Central memory CD4-positive, alpha-beta T cell (primary cell): ENCODE data around the gene PPFIBP1.

Experiments
- DNase-seq: peaks from one replicate; pipeline ENCODE4 v3.0.0; 2022

The PPFIBP1 gene

DNA sequence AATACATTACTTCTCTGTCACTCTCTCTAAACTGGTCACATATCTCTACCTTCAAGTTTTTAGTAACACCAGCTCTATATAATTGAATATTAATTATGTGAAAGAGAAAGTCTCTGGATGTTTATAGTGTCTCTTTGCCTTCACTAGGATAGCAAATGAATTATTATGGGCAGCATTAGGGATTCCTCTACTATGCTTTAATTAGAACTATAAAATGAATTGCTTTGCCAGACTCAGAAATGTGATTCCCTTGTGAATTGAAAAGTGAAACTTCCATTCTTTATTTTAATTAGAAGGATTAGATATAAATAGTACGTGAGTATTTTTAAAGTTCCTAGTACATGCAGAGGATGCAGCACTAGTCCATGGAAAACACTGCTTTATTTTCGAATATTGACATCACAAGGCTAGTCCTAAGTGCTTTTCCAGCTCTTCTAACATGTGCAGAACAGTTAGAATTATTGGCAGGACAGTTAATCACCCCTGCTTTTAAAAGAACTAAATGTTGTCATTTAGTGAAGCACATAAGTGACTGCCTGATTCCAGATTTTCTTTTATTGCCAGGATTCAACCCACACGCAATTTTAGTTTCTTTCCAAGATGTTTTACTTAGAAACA is 149.2 kb downstream of the PPFIBP1 start:
- no peak for DNase-seq

DNA sequence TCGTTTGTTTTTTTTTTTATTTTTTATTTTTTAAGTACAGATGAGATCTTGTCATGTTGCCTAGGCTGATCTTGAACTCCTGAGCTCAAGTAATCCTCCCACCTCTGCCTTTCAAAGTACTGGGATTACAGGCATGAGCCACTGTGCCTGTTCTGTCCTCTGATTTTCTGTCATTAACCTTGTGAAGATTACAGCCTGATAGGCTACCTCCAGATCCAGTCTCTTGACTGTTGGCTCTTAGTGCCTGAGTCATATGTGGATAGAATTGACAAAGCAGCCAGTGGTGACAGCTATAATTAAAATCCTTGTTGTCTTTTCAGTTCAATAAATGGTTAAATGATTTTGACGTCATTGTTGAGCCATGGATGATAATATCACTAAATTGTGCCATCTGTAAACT is 151.0 kb downstream of the PPFIBP1 start:
- no peak for DNase-seq

DNA sequence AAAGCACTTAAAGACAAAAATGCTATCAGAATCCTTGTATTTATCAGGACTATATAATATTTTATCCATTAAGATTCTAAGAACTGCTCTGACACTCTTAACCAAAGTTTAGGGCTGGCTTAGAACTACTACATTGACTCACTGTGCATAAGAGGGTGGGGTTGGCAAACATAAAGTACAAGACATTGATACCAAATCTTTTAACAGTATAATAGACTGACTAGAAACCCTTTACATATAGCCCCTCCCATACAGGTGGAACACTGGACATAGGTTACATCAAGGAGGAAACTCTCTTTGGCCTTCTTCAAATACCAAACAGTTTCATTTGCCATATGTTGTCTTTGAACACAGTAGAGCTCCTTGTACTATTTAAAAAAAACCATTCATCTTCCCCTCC is 156.6 kb downstream of the PPFIBP1 start:
- DNase-seq: no peak

DNA sequence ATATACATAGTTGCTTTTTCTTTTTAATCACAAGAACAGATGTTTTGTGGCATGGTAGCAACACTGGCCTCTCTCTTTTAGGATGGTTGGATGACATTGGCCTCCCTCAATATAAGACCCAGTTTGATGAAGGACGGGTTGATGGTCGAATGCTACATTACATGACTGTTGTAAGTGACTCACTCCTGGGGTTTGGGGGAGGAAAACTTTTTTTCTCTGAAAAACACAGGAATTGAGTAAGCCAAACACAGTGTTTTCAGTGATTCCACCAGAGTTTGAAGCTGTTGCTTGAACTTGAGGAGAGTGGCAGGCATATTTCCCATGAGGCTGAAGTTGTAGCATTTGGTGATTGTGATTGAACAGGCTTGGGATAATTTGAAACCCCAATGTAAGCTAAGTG is 158.5 kb downstream of the PPFIBP1 start:
- no peak for DNase-seq

DNA sequence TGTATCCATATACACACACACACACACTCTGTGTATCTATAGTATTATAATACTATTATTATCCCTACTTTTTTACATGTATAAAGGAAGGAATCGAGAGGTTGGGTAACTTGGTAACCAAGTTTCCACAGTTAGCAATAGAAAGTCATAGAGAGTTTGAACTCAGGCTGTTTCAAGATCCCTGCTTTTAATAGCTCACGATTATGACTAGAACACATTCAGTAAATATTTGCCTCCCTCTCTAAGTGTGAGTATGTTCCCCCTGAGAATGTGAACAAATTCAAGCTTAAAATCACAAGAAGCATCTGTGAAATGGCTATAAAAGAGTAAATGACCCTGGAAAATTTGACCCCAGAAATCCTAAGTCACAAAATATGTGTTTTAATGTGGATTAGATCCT is 161.3 kb downstream of the PPFIBP1 start:
- no peak for DNase-seq

DNA sequence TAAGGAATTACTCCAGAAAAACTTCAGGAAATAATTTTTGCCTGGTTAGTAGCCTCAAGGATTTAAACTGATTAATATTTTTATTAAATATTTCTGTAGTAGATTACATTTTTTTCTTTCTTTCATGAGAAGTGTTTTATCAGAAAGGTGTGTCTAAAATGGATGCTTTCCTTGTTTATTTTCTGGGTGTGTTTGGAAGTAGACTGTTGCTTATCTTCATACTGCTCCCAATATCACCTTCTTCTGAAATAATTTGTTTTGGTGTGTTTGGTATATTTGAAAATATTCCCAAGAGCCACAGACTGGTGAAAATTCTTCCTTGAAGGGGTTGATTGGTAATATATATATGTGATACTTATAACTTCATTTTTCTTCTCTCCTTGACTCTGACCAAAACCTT is 162.1 kb downstream of the PPFIBP1 start:
- DNase-seq: no peak

DNA sequence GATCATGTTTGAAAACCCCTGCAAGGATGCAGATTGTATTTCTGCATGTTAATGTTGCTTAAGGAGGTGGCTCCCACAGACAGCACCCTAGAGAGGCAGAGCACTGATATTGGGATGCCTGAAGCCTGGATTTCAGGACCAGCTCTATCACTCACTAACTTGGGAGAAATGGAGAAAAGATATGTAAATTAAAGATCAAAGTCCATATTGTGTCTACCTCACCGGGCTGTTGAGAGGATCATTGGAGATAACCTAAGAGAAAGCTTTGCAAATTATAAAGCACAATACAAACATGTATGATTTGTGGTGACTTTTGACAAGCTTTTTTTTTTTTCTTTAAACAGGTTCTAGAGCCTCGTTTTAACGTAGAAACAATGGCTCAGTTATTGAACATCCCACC is 164.7 kb downstream of the PPFIBP1 start:
- DNase-seq: no peak

DNA sequence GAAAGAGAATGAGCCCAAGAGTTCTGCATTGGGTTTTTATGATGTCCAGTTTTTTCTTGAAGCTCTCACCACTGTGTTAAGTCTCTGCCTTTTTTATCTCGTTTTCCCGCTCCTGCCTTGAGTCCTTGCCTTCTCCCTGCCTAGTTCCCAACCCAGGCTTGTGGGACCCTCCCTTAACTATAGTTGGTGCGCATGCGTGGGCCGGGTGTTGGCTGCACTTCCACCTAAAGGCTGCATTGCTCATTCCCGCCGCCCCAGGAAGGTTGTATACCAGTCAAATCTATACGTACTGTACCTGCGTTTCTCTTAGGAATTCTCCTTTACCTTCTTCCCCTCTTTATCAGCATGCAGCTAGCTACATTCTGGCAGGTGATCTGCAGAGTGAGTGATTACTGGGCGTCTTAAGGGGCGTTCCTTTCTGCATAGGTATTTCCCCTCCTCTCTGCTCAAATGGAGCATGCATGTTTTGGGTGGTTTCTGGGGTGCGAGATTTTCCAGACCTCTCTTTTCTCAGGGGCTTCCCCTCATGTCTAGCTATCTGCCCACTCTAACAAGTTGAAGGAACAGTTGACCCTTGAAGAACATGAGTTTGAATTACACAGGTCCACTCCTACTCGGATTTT is 165.7 kb downstream of the PPFIBP1 start:
- no peak for DNase-seq

DNA sequence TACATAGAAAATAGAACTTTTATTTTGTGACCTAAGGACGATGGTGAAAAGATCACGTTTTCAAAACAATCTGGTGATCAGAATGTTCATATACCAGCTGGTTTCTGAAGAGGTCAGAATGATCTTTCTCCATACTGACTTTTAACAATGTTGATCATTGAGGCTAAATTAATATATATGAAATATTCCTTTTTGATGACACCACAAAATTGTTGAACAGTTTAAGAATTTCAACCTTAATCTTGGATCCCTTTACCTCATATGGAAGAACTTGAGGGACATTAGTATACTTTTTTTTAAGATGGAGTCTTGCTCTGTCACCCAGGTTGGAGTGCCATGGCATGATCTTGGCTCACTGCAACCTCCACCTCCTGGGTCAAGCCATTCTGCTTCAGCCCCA is 169.4 kb downstream of the PPFIBP1 start:
- no peak for DNase-seq

DNA sequence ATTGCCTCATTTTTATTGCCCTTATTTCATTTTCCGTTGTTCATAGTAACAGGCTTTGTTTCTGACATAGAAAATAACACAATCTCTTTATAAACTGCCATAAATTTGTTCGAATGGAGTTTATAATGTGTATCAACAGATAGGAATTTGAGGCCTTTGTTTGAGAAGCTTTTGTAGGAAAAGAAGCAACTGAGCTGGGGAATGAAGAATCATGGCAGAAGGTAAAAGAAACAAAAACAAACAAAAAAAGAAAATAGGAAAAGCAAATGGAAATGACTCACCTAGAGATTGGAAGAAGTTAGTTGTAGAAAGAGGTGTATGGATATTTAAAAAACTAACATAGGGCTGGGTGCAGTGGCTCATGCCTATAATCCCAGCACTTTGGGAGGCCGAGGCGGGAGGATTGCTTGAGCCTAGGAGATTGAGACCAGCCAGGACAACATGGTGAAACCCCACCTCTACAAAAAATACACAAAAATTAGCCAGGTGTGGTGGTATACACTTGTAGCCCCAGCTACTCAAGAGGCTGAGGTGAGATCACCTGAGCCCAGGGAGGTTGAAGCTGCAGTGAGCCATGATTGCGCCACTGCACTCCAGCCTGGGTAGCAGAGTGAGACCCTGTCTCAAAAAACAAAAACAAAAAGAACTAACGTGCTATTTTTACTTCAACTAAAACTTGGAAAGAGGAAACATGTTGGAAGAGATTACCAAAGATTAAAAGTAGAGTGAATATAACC is 171.7 kb downstream of the PPFIBP1 start:
- DNase-seq: no peak

DNA sequence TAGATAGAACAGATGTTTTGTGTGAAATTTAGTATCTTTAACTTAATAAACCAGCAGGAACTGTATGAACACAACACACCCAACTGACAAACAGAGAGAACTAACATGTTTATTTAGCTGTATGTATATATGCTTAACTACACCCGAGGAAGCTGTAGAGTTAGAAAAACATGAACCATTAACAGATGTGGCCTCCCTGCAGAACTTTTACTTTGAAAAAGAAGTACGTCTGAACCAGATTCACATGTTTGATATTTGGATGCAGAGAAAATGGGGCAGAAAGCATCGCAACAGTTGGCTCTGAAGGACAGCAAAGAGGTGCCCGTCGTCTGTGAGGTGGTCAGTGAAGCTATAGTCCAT is 172.3 kb downstream of the PPFIBP1 start, which contains the start of gene REP15:
Gene REP15 (plus strand): TSS at position 155 of the 360 bp plus-strand sequence. CDS start 116 bp downstream, at position 271.
- no peak for DNase-seq

DNA sequence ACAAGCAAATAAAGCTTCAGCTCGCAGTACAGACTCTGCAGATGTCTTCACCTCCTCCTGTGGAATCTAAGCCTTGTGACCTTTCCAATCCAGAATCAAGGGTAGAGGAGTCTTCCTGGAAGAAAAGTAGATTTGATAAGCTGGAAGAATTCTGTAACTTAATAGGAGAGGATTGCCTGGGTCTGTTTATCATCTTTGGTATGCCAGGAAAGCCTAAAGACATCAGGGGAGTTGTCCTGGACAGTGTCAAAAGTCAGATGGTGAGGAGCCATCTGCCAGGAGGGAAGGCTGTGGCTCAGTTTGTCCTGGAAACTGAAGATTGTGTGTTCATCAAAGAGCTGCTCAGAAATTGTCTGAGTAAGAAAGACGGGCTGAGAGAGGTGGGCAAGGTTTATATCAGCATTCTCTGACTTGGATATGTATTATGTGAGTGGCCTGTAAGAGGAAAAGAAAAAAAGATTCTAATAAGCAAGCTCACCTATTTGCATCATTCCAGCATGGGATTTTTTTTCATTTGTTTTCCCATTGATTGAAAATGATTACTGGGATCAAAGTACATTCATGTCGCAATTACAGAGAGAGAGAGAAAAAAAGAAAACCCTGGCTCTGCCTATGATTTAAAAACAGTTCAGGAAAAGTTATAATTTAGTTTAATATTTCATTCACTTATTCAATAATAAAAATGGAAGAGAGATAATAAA is 173.0 kb downstream of the PPFIBP1 start:
- no peak for DNase-seq

DNA sequence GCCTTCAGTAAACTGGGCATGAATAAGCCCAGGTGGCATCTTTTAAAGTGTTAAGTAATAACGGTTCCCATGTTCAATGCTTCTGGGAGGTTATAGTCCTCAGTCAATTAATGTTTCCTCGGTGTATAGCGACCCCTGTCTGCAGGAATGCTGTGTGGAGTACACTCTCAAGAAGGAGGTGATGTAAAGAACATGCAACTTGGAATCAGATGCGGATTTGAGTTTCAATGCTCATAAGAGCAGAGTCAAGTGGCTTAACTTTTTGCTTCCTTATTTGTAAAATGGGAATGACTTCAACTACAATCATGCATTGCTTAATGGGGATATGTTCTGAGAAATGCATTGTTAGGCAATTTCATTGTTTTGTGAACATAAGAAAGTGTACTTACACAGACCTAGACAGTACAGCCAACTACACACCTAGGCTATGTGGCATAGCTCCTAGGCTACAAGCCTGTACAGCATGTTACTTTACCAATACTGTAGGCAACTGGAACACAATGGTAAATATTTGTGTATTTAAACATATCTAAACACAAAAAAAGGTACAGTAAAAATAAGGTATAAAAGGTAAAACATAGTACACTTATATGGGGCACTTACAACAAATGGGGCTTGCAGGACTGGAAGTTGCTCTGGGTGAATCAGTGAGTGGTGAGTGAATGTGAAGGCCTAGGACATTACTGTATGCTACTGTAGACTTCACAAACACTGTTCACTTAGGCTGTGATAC is 179.9 kb downstream of the PPFIBP1 start:
- DNase-seq: peak; percentile 46

DNA sequence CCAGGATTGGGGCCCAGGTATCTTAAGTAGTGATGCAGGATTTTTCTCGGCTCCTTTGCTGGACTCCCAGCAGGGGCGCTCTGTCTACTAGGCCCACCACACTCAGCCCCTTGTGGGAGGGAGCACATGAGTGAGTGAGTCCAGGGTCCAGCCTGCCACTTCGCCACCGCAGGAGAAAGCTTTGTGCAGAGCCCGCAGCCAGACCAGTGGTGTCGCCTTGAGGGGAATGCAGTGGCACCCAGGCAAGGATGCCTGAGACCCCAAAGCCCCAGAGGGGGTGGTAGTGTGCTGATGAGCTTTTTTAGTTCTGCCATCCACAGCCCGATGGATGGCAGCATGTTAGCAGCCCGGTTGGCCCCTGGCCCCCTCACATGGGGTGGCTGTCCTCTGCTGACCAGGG is 181.3 kb downstream of the PPFIBP1 start:
- no peak for DNase-seq

DNA sequence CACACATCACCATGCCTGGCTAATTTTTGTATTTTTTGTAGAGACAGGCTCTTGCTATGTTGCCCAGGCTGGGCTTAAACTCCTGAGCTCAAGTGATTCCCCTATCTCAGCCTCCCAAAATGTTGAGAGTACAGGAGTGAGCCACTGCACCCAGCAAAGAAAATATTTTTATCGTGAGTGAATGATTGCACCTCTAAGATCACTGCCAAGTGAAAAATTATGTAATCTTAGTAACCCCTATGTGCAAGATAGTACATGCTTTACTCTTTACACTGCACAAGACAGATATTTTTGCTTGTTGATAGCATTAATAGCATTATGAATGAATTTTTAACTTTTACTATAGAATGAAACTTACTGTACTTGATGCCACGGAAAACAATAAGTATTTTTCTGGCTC is 183.2 kb downstream of the PPFIBP1 start:
- DNase-seq: no peak

DNA sequence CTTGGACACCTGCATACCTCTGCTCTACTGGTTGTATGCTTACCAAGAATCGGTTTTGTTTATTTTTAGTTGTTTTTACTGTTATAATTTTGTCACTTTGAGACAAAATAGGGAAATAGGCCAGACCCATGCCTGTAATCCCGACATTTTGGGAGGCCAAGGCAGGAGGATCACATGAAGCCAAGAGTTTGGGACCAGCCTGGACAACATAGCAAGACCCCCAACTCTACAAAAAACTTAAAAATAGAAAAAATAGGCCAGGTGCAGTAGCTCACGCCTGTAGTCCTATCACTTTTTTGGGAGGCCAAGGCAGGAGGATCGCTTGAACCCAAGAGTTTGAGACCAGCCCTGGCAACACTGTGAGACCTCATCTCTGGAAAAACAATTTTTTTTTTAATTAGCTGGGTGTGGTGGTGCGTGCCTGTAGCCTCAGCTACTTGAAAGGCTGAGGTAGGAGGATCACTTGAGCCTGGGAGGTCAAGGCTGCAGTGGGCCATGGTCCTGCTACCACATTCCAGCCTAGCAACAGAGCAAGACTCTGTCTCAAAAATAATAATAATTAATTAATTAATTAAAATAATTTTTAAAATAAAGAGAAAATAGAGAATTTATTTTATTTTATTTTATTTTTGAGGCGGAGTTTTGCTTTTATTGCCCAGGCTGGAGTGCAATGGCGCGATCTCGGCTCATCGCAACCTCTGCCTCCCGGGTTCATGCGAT is 185.4 kb downstream of the PPFIBP1 start:
- DNase-seq: no peak

DNA sequence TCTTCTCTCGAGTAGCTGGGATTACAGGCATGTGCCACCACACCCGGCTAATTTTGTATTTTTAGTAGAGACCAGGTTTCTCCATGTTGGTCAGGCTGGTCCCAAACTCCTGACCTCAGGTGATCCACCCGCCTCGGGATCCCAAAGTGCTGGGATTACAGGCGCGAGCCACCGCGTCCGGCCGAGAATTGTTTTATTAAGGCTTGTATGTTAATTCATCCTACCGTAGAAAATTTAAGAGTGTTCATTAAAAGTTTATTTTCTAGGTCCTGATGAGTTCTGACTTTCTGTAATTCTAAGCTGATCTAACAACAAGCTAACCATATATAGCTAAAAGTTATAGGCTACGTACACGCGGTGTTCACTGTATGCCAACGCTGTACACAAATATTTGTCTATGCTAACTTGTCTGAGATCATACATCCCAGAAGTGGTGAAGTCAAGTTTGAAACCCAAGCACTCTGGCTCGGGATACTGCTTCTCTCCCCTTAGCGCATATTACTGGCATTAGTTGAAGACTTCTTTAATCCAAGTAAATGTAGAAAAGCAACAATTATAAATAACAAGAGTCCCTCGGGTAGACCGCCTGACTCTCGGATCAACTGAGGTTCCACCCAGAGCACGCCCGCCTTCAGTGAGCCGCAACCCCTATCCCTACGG is 186.1 kb downstream of the PPFIBP1 start:
- DNase-seq: no peak

DNA sequence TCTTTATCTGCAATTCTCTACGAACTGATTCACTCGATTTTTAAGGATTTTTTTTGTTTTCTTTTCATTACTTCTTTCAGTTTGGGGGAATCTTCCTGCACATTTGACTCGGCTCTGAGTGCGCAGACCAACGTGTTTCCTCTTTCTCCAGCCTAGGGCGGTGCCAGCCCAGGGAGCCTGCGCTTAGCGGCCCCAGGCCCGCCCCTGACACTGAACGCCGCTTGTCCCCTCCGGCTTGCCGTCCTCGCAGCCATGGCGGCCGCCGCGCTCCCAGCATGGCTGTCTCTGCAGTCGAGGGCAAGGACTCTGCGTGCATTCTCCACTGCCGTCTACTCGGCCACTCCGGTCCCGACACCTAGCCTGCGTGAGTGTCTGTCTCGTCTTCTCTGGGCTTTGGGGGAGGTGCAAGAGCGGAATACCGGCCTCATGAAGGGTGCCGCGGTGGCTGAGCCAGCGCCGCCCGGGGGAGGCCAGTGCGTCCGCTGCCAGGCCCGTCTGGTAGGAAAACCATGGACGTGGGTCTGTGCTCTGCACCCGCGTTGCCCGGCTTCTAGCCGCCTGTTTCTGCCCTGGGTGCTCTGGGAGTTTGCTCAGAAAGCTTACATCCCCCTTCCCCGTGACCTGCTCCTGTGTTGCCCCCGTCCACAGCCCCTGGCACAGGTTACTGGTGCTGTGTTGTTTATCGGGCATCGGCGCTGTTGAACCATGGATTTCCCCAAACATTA is 186.7 kb downstream of the PPFIBP1 start, which contains the start of gene MRPS35:
Gene MRPS35 (plus strand): TSS at position 241 of the 725 bp plus-strand sequence. CDS start 12 bp downstream, at position 253.
- DNase-seq: peak; percentile 91

DNA sequence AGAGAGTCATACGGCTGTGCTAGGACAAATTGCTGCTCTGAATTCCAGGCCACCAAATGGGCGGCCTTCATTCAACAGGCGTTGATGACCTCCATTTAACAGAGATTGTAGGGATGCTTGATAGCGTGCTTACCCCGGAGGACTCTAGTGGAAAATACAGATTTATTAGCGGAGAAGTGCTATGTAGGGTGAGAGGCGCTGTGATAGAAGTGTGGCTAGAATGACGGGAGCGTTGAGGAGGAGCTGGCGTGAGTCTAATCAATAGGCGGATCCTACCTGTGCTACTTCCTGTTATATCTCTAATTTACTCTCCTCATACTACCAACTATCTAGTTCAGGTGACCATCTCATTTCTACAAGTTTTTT is 187.3 kb downstream of the PPFIBP1 start:
- peak; percentile 3 for DNase-seq

DNA sequence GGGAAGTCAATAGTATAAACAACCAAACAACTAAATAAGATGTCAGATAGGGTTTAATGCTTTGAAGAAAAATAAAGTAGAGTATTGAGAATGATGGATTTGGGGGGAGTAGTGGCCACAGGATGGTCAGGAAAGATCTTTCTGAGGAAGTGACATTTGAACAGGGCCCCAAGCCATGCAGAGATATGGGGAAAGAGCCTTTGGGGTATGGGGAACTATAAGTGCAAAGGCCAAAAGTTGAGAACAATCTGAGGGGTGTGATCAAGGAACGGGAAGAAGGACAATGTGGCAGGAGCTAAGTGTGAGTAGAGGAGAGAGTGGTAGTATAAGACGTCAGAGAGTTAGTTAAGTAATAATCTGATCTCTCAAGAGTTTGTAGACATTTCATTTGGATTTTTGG is 188.0 kb downstream of the PPFIBP1 start:
- DNase-seq: no peak

DNA sequence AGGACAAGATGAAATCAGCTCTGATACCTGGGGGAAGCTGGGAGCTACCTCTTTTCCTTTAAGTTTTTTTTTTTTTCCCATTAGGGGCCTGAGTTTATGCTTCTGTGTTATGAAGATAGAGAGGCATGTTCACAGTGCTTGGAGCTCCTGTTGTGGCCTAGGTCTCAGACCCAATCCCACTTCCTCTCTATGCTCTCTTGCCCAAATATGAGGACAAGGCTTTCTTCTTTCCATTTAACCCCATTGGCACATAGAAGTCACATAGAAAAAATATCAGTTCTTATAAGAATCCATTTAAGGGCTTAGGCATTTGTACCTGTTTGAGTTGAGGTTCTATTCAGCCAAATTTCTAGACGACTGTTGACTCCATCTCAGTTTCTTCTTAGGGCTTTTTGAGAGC is 199.2 kb downstream of the PPFIBP1 start:
- no peak for DNase-seq
